SH-SY5Y (cell line): ENCODE data around the gene CDH4.

Experiments
- GATA2 ChIP-seq: IDR thresholded peaks from 2 replicates; pipeline ENCODE4 v1.6.1; 2011; ENCODE audit warnings: mild to moderate bottlenecking, low read depth, low read length
- GATA3 ChIP-seq: IDR thresholded peaks from 2 replicates; pipeline ENCODE4 v1.6.1; 2011; ENCODE audit warnings: low read depth, mild to moderate bottlenecking, low read length, moderate library complexity

DNA sequence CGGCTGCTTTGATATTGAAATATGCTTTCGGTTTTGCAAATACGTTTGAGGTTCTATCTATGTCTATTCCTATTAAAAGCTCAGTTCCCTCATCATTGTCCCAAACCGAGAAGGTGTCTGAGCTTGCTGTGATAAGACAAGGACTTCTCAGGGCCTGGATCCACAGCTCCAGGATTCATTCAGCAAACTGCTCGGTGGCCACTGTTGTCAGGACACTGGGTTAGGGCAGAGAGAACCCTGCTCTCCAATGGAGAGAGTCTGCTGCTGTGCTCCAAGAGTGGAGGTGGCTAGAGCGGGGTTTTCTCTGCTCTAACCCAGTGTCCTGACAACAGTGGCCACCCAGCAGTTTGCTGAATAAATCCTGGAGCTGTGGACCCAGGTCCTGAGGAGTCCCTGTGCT, 198.5 kb downstream of the CDH4 start:
- no peak for TF ChIP-seq GATA3
- TF ChIP-seq GATA2, result no peak
